Measurements from ENCODE around the gene SBF2. TPM values are rescaled to one million over a fixed set of nuclear protein-coding genes. Genes with fewer than 3 reads are reported as not detected.

SBF2 gene
- total RNA-seq, 2 donors from 2014 or later = 30.5 to 47.0 TPM

DNA sequence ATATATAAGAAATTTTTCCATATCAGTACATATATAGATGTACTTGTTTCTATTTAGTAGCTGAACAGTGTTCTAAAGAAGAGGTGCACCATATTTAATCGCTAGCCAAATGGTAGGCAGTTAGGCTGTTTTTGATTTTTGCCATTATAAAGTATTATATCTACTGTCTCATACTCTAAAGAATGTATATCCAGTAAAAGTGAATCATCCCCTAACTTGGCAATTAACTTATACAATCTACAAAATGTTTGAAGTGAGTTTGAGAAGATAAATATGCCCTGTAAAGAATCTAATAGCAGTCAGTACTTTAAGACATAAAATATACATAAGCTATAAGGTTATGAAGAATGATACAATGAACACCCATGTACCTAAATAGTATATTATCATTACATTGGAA lies 338.6 kb downstream of the SBF2 start:
- Histone ChIP-seq H3K9me3 (no peaks in the 10 kb centered on the region), H3K27ac (no peak overlapping the region), H3K27me3 (no peaks in the 10 kb centered on the region), H3K9ac (ENCODE audit: low read depth in 2 of 2, low read length in 2 of 2) (no peak overlapping the region), H3K36me3 (no peaks in the 10 kb centered on the region), H3K4me3 (no peak overlapping the region), H3K4me1 (no peaks in the 10 kb centered on the region)
- intact Hi-C loops (cut with DNase I) = no loop called here
- TF ChIP-seq, protein P1, sequence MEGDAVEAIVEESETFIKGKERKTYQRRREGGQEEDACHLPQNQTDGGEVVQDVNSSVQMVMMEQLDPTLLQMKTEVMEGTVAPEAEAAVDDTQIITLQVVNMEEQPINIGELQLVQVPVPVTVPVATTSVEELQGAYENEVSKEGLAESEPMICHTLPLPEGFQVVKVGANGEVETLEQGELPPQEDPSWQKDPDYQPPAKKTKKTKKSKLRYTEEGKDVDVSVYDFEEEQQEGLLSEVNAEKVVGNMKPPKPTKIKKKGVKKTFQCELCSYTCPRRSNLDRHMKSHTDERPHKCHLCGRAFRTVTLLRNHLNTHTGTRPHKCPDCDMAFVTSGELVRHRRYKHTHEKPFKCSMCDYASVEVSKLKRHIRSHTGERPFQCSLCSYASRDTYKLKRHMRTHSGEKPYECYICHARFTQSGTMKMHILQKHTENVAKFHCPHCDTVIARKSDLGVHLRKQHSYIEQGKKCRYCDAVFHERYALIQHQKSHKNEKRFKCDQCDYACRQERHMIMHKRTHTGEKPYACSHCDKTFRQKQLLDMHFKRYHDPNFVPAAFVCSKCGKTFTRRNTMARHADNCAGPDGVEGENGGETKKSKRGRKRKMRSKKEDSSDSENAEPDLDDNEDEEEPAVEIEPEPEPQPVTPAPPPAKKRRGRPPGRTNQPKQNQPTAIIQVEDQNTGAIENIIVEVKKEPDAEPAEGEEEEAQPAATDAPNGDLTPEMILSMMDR (IDR thresholded peaks at IDR 0.05) = no peak
- DNase-seq = no peak

DNA sequence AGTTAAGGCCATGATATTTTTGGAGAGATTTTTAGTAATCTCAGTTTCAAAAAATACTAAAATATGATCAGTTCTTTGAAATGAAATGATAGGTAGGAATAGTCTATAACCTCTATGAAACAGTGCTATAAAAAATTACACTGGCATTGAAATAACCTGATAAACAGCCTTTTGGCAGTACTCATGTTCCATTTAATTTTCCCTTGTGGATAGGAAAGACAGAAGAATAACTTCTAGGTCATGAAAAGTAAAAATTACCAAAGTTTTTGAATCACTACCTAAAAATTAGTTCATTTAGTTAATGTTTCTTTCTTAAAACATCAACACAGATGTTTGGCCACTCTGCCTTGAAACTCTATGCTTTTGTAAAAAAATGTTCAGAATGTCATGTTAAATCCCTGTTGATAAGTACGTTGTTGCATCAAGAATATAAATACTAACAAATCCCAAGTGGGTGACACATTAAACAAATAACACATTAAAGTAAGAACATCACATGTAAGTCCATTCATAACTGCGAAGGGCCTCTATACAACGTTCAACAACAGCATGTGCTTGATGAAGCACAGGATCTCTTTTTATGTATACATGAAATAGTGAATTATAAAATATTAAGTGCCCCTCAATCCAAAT lies 339.9 kb downstream of the SBF2 start:
- no peaks in the 10 kb centered on the region for H3K4me1 ChIP-seq
- H3K27ac ChIP-seq = no peak overlapping the region
- no peaks in the 10 kb centered on the region for H3K27me3 ChIP-seq
- no peak overlapping the region for H3K9ac ChIP-seq (ENCODE audit: low read depth in 2 of 2, low read length in 2 of 2)
- H3K36me3 ChIP-seq = no peaks in the 10 kb centered on the region
- no peak for DNase-seq
- no peak overlapping the region for H3K4me3 ChIP-seq
- TF ChIP-seq, protein P1 (IDR thresholded peaks at IDR 0.05) = no peak
- intact Hi-C loops (cut with DNase I) = no loop called here
- H3K9me3 ChIP-seq = no peaks in the 10 kb centered on the region

DNA sequence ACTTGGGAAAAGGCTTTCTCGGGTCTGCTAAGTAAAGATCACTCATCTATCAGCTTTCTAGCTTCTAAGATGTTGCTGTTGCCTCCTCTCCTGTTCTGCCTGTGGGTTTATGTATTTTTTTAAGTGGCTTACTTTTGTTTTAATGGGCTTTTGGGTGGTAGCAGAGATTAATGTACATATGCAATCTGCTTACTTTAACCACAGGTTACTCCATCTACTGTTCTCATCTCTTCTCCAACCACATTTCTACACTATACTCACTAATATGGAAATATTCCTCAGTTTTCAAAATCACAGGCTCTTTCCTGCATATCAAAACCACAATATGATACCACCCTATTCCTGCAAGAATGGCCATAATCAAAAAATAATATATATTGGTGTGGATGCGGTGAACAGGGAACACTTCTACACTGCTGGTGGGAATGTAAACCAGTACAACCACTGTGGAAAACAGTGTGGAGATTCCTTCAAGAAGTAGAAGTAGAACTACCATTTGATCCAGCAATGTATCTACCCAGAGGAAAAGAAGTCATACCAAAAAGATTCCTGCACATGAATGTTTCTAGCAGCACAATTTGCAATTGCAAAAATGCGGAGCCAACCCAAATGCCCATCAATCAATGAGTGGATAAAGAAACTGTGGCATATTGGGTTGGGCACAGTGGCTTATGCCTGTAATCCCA lies 341.4 kb downstream of the SBF2 start:
- H3K36me3 ChIP-seq = no peaks in the 10 kb centered on the region
- intact Hi-C loops (cut with DNase I) = no loop called here
- no peak overlapping the region for H3K27ac ChIP-seq

DNA sequence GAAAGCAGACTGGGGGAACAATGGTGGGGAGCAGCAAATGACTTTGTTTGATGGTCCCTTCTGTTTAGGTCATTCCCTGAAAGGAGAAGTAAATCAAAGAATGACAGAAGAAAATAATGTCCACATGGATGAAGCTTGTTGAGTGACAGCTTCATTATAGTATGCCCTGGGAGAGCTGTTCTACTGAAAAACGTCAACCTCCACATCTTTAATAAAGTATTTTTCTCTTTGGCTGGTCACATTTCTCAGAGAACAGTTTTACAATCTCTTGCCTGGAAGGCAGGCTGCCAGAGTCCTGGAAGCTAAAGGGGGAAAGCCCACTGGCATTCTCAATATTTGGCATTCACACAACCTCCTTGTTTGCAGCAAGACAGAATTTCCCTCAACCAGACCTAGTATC lies 342.2 kb downstream of the SBF2 start:
- DNase-seq = no peak
- intact Hi-C loops (cut with DNase I) = no loop called here
- TF ChIP-seq, protein P1 (IDR thresholded peaks at IDR 0.05) = no peak
- no peak overlapping the region for H3K4me3 ChIP-seq
- H3K4me1 ChIP-seq = no peaks in the 10 kb centered on the region
- no peaks in the 10 kb centered on the region for H3K27me3 ChIP-seq
- no peak overlapping the region for H3K9ac ChIP-seq (ENCODE audit: low read depth in 2 of 2, low read length in 2 of 2)
- H3K36me3 ChIP-seq = no peaks in the 10 kb centered on the region
- no peak overlapping the region for H3K27ac ChIP-seq
- no peaks in the 10 kb centered on the region for H3K9me3 ChIP-seq

More for the DNA sequence above, 341.4 kb downstream of the SBF2 start:
- Histone ChIP-seq H3K9ac (ENCODE audit: low read depth in 2 of 2, low read length in 2 of 2) (no peak overlapping the region), H3K9me3 (no peaks in the 10 kb centered on the region), H3K4me1 (no peaks in the 10 kb centered on the region), H3K4me3 (no peak overlapping the region), H3K27me3 (no peaks in the 10 kb centered on the region)
- DNase-seq = no peak
- TF ChIP-seq, protein P1 (IDR thresholded peaks at IDR 0.05) = no peak

DNA sequence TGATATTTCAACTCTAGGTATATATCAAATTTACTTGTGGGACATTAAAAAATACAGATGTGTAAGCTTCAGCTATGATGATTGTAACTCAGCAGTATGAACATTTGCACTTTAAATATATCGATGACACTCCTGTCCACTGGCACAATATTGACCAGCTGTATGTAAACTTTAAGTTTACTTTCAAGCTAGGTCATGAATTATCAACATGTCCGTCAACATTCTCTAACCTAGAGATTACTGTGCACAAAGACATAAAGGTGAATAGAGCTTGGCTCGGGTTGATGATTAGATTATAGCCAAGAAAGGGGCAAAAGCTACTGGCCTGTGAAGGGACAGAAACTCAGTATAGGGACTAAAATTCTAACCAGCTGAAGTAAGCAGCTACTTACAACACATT lies 343.6 kb downstream of the SBF2 start:
- H3K27ac ChIP-seq = no peak overlapping the region
- H3K9me3 ChIP-seq = no peaks in the 10 kb centered on the region
- intact Hi-C loops (cut with DNase I) = no loop called here
- no peaks in the 10 kb centered on the region for H3K4me1 ChIP-seq
- H3K9ac ChIP-seq (ENCODE audit: low read depth in 2 of 2, low read length in 2 of 2) = no peak overlapping the region
- no peak for DNase-seq
- TF ChIP-seq, protein P1 (IDR thresholded peaks at IDR 0.05) = no peak
- no peak overlapping the region for H3K4me3 ChIP-seq
- no peaks in the 10 kb centered on the region for H3K27me3 ChIP-seq
- H3K36me3 ChIP-seq = no peaks in the 10 kb centered on the region

All from colonic mucosa (tissue), 4 donors.